Measurements from ENCODE around the gene SHE.

- TF ChIP-seq CTCF (conservative IDR thresholded peaks at IDR 0.05; ENCODE audit: low read length) (no peak), EZH2phosphoT487 (IDR thresholded peaks at IDR 0.05; ENCODE audit: borderline replicate concordance) (no peak)
Measured at GRCh38 chr1:154453574-154454352, 48.4 kb downstream of the SHE start.

Data from Loucy (cell line).